Osteocyte (in vitro differentiated cells): ENCODE results near the gene CYP24A1. TPM values are rescaled to one million over a fixed set of nuclear protein-coding genes. Genes with fewer than 3 reads are reported as not detected.

Experiments used
- DNase-seq: peaks from one replicate; pipeline ENCODE4 v3.0.0; 2021; ENCODE audit warnings: mixed read lengths; ENCODE audit not compliant: unreplicated experiment; ENCODE audit errors: extremely low spot score
- H3K27ac Mint-ChIP-seq: one replicate; pipeline ENCODE4 v1.8.0; 2021; ENCODE audit warnings: mild to moderate bottlenecking, mixed read lengths; ENCODE audit not compliant: unreplicated experiment
- H3K27me3 Mint-ChIP-seq: one replicate; pipeline ENCODE4 v1.8.0; 2021; ENCODE audit warnings: mixed read lengths; ENCODE audit not compliant: unreplicated experiment
- H3K36me3 Mint-ChIP-seq: one replicate; pipeline ENCODE4 v1.8.0; 2021; ENCODE audit warnings: mixed read lengths; ENCODE audit not compliant: unreplicated experiment
- H3K4me1 Mint-ChIP-seq: one replicate; pipeline ENCODE4 v1.8.0; 2021; ENCODE audit warnings: mixed read lengths; ENCODE audit not compliant: unreplicated experiment
- H3K4me3 Mint-ChIP-seq: one replicate; pipeline ENCODE4 v1.8.0; 2021; ENCODE audit warnings: mild to moderate bottlenecking, moderate library complexity, mixed read lengths; ENCODE audit not compliant: unreplicated experiment
- H3K9me3 Mint-ChIP-seq: one replicate; pipeline ENCODE4 v1.8.0; 2021; ENCODE audit warnings: mixed read lengths; ENCODE audit not compliant: unreplicated experiment
- CTCF ChIP-seq: fragments of 200-600 bp; sonication (generic); IDR thresholded peaks from 2 replicates; pipeline ENCODE4 v1.5.0; 2021; ENCODE audit warnings: antibody characterized with exemption, mild to moderate bottlenecking, moderate library complexity
- total RNA-seq: library from RNA; stranded (reverse); gene quantifications from 2 replicates; pipeline ENCODE4 v1.2.1, GENCODE V29; 2021

The CYP24A1 gene
- total RNA-seq, 1 donor from 2014 or later = not detected

DNA sequence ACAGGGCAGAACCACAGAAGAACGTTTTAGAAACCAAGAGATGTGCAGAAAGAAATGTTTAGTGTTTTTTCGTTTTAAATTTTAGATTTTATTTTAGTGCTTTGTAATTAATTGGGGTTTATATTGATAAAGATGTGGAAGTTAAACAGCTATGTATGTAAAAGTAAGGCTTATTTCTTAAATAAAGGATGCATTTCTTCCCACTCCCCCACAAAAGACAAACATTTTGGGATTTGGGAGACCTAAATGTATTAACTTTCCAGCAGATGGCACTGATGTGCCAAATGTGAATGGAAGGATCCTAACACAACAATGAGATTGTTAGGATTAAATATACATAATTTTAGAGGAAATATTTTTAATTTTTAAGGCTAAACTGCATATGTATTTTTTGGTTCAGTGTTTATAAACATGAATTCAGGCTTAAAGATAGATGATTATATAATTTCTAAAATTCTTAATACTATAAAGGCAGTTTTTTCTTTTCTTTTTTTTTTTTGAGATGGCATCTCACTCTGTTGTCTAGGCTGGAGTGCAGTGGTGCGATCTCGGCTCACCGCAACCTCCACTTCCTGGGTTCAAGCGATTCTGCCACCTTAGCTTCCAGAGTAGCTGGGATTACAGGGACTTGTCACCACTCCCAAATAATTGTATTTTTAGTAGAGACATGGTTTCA lies 46.1 kb upstream of the CYP24A1 start:
- H3K4me3 Mint-ChIP-seq = no peak overlapping the region
- no peaks in the 10 kb centered on the region for H3K9me3 Mint-ChIP-seq
- H3K4me1 Mint-ChIP-seq = peaks cover 7% of the 10 kb centered on the region
- DNase-seq = no peak
- H3K27me3 Mint-ChIP-seq = no peaks in the 10 kb centered on the region
- no peak overlapping the region for H3K27ac Mint-ChIP-seq
- peaks cover 16% of the 10 kb centered on the region for H3K36me3 Mint-ChIP-seq
- TF ChIP-seq CTCF = peak; percentile 78

GRCh38 chr20:54218470-54218869 lies 44.7 kb upstream of the CYP24A1 start:
- TF ChIP-seq CTCF = no peak
- H3K36me3 Mint-ChIP-seq = peaks cover 16% of the 10 kb centered on the region

GRCh38 chr20:54217762-54218161 lies 44.0 kb upstream of the CYP24A1 start:
- H3K4me3 Mint-ChIP-seq = no peak overlapping the region
- no peak for DNase-seq
- no peaks in the 10 kb centered on the region for H3K9me3 Mint-ChIP-seq
- no peak overlapping the region for H3K27ac Mint-ChIP-seq
- H3K27me3 Mint-ChIP-seq = no peaks in the 10 kb centered on the region
- no peak for TF ChIP-seq CTCF
- peaks cover 9% of the 10 kb centered on the region for H3K4me1 Mint-ChIP-seq
- H3K36me3 Mint-ChIP-seq = peaks cover 16% of the 10 kb centered on the region

More at GRCh38 chr20:54218470-54218869, 44.7 kb upstream of the CYP24A1 start:
- Mint-ChIP-seq H3K27me3 (no peaks in the 10 kb centered on the region), H3K9me3 (no peaks in the 10 kb centered on the region), H3K27ac (no peak overlapping the region), H3K4me1 (peaks cover 7% of the 10 kb centered on the region), H3K4me3 (no peak overlapping the region)
- no peak for DNase-seq

GRCh38 chr20:54215157-54215789 lies 41.5 kb upstream of the CYP24A1 start:
- DNase-seq = no peak
- Mint-ChIP-seq H3K9me3 (no peaks in the 10 kb centered on the region), H3K27ac (no peak overlapping the region), H3K4me3 (no peak overlapping the region), H3K27me3 (no peaks in the 10 kb centered on the region), H3K4me1 (peaks cover 23% of the 10 kb centered on the region), H3K36me3 (peaks cover 8% of the 10 kb centered on the region)
- TF ChIP-seq CTCF = no peak

GRCh38 chr20:54214566-54214965 lies 40.8 kb upstream of the CYP24A1 start:
- Mint-ChIP-seq H3K27ac (no peak overlapping the region), H3K9me3 (no peaks in the 10 kb centered on the region), H3K4me1 (peaks cover 30% of the 10 kb centered on the region), H3K27me3 (no peaks in the 10 kb centered on the region), H3K4me3 (no peak overlapping the region), H3K36me3 (peaks cover 8% of the 10 kb centered on the region)
- DNase-seq = no peak
- no peak for TF ChIP-seq CTCF
